Hindlimb muscle (tissue), 1 donor: ENCODE data around the gene SFR1. TPM values are rescaled to one million over a fixed set of nuclear protein-coding genes. Genes with fewer than 3 reads are reported as not detected.

ENCODE experiments used
- polyA plus RNA-seq: library from polyadenylated mRNA; unstranded; fragments of 120-200 nt; gene quantifications from one replicate; pipeline ENCODE4 v1.2.1, GENCODE V29; 2013; ENCODE audit not compliant: insufficient read length

SFR1 gene
- polyA plus RNA-seq, 1 donor: 5.6 TPM

Other genes with a start within 250 kb of the SFR1 start
- 20.4 TPM for gene STN1, start 204.0 kb upstream of the SFR1 start, polyA plus RNA-seq
- gene SLK, start 155.0 kb upstream of the SFR1 start, polyA plus RNA-seq: 26.2 TPM
- 1.3 TPM for gene COL17A1, start 36.3 kb upstream of the SFR1 start, polyA plus RNA-seq
- gene CFAP43, start 110.2 kb downstream of the SFR1 start, polyA plus RNA-seq: 0.39 TPM
- 39.1 TPM for gene GSTO1, start 132.7 kb downstream of the SFR1 start, polyA plus RNA-seq
- 1.1 TPM for gene GSTO2, start 147.0 kb downstream of the SFR1 start, polyA plus RNA-seq
- 9.7 TPM for gene ITPRIP, start 216.3 kb downstream of the SFR1 start, polyA plus RNA-seq
- 0.28 TPM for gene CFAP58, start 231.7 kb downstream of the SFR1 start, polyA plus RNA-seq